Fibroblast of skin of right quadriceps (primary cell): ENCODE data around the gene NAE1.
"Not testable (repeated sequence)": the region's sequence is repeated elsewhere in the genome, so short reads cannot be mapped to it uniquely, and the experiment has no call there.

Experiments
- DNase-seq: peaks from one replicate; pipeline ENCODE4 v3.0.0-alpha.2; 2013

NAE1 gene

DNA sequence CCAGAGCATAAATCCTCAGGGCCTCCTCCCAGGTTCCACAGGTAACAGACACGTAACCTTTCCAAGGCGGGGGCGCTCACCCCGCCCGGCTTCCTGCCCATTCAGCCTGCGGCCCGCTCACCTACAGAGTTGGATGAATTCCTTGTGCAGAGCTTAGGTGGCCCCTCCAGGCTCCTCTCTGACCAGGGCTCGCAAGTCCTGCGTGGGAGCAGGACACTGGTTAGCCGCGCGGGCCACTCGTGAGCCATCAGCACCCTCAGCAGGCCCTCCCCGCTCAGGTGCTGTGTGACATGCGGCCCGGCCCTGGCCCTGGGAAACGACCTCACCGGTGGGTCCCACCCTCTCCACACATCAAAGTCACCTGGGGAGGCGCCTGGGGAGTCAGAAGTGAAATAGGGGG is 29.9 kb downstream of the NAE1 start:
- DNase-seq: no peak

DNA sequence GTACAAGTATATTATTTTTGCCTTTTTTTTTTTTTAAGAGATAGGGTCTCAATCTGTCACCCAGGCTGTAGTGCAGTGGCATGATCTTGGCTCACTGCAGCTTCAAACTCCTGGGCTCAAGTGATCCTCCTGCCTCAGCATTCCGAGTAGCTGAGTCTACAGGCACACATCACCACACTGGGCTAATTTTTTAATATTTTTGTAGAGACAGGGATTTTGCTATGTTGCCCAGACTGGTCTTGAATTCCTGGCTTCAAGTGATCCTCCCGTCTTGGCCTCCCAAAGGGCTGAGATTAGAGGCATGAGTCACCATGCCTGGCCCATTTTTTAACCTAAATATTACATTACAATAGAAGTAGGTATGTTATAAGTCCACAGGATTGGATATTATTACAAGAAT is 32.6 kb downstream of the NAE1 start:
- DNase-seq: peak; percentile 40

DNA sequence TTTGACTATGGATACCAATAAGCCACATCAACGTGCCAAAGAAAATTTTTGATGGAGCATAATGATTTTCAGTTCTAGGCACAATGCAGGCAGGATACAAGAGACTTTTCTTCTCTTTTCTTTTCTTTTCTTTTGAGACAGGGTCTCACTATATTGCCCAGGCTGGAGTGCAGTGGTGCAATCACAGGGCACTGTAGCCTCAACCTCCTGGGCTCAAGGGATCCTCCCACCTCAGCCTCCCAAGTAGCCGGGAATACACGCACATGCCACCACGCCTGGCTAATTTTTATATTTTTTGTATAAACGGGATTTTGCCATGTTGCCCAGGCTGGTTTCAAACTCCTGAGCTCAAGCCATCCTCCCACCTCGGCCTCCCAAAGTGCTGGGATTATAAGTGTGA is 36.8 kb downstream of the NAE1 start:
- DNase-seq: not testable (repeated sequence)

- DNase-seq: no peak
Observed at GRCh38 chr16:66790130-66790733, 40.5 kb downstream of the NAE1 start.

DNA sequence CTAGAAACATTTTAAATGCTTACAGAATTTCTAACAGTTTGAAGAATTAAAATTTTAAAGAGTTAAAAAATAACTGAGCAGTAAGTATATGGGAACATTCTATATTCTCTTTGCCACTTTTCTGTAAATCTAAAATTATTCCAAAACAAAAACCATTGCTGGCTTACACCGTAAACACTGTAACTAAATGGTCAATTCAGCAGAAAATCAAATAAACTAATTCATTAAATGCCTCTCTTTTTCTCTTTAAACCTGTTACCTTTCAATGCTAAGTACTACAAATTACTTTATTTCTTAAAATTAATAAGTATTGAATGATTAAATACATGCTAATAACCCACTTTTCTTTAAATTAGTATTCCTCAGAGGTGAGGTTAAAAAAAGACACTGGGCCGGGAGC is 43.3 kb downstream of the NAE1 start:
- no peak for DNase-seq

DNA sequence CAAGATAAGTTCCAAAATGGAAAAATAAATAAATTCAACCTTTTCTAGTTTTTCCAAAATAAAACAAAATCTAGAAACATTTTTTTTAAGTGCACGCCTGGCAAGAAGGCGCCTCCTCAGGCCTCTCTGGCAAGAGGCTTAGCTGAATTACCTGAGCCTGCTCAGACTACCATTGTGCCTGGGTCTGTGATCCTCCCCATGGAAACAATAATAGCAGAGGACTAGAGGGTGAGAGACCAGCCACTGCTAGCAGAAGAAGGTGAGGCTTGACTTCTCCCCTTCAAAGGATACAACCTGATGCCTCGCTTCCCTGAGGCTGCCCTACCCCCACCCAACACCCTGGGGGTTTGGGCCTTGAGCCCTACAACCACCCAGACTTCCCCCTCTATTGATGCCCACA is 44.2 kb downstream of the NAE1 start:
- no peak for DNase-seq

DNA sequence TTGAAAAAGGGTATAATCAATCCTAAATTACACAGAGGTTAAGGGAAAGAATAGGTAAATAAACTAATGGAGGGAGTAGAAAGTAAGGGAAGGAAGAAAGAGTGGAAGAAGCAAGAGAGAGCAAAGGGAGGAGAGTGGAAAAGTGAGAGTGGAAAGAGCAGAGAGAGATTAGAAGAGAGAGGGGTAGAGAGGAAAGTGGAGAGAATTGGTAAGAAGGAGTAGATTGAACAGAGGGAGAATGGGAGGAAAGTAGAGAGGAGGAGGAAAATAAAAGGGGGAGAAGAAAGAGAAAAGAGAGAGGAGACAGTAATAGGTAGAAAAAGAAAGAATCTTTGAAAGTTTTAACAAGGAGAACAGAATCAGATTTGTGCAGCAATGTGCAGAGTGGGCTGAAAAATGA is 54.3 kb downstream of the NAE1 start:
- DNase-seq: no peak

GRCh38 chr16:66774981-66775380 is 55.8 kb downstream of the NAE1 start:
- no peak for DNase-seq

GRCh38 chr16:66758086-66758485 is 72.7 kb downstream of the NAE1 start:
- no peak for DNase-seq

DNA sequence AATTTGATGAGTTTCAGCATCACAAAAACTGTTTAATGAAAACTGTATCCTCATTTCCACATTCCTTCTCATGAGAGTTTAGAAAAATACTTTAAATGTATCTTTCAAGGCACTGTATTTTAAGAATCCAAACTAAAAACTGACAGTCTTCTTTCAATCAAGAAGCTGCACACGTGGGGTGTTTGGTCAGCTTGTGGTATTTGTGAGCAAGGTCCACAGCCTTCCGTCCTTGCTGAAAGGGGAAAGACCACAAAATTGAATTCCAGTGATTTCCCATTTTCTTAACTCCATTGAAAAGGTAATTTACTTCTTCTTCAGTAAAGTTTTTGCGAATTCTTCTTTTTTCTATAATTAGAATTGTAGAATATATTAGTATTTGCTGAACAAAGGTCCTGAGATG is 76.0 kb downstream of the NAE1 start:
- no peak for DNase-seq

GRCh38 chr16:66754211-66754610 is 76.6 kb downstream of the NAE1 start:
- DNase-seq: no peak

GRCh38 chr16:66752958-66753357 is 77.8 kb downstream of the NAE1 start:
- no peak for DNase-seq
